CD4-positive, alpha-beta T cell (primary cell): ENCODE measurements around the gene ARAP3. TPM values are rescaled to one million over a fixed set of nuclear protein-coding genes. Genes with fewer than 3 reads are reported as not detected.

Experiments
- ATAC-seq: fragments of 200-7000 bp; cut with Tn5 transposase; one replicate; pipeline ENCODE4 v1.10.0; 2022; ENCODE audit warnings: mild to moderate bottlenecking; ENCODE audit not compliant: poor library complexity
- CTCF ChIA-PET: fragments of 350-600 bp; sonication (Branson Sonifier 250); formaldehyde crosslinking; loops from one replicate; lab custom pipeline; 2021; ENCODE audit warnings: antibody characterized with exemption, inconsistent platforms; lab: Charles Lee
- POLR2A ChIA-PET: fragments of 350-600 bp; sonication (Branson Sonifier 250); formaldehyde crosslinking; loops from one replicate; lab custom pipeline; 2021; ENCODE audit warnings: antibody characterized with exemption, inconsistent platforms; lab: Charles Lee
- DNase-seq, 14 experiments: peaks; one replicate each; pipeline ENCODE4 v3.0.0-alpha.2; 2013 to 2020; ENCODE audit warnings: mixed read lengths in 2 of 14
- H3K27ac ChIP-seq, 2 donors: one replicate each; pipeline versions ENCODE4 v1.5.1 to v1.7.0; 2013; ENCODE audit warnings: low read length in 2 of 2, low read depth in 1 of 2, mild to moderate bottlenecking in 1 of 2
- H3K27me3 ChIP-seq, 2 experiments: 1 replicate in 1 of 2; 2 replicates in 1 of 2; pipeline versions ENCODE4 v1.6.1 to v1.7.0; 2013; ENCODE audit warnings: low read length in 2 of 2, control low read depth in 1 of 2, mild to moderate bottlenecking in 1 of 2, moderate library complexity in 1 of 2; ENCODE audit not compliant: insufficient read depth in 2 of 2, control insufficient read depth in 1 of 2
- H3K36me3 ChIP-seq: one replicate; pipeline ENCODE4 v1.6.1; 2013; ENCODE audit warnings: low read length, control low read depth; ENCODE audit not compliant: insufficient read depth
- H3K4me1 ChIP-seq: one replicate; pipeline ENCODE4 v1.6.1; 2013; ENCODE audit warnings: low read length, control low read depth; ENCODE audit not compliant: insufficient read depth
- H3K4me3 ChIP-seq: one replicate; pipeline ENCODE4 v1.5.1; 2013; ENCODE audit warnings: mild to moderate bottlenecking, low read length, moderate library complexity
- H3K9me3 ChIP-seq, 2 experiments: 1 replicate in 1 of 2; 2 replicates in 1 of 2; pipeline versions ENCODE4 v1.6.1 to v1.7.0; 2013; ENCODE audit warnings: low read length in 2 of 2, mild to moderate bottlenecking in 2 of 2, control low read depth in 1 of 2, moderate library complexity in 1 of 2; ENCODE audit not compliant: control insufficient read depth in 1 of 2, insufficient read depth in 1 of 2
- H3K27ac Mint-ChIP-seq: one replicate; pipeline ENCODE4 v1.8.0; 2020; ENCODE audit warnings: mixed read lengths
- H3K27me3 Mint-ChIP-seq: one replicate; pipeline ENCODE4 v1.8.0; 2021; ENCODE audit warnings: mixed read lengths
- H3K36me3 Mint-ChIP-seq: one replicate; pipeline ENCODE4 v1.8.0; 2021; ENCODE audit warnings: low read depth, mixed read lengths
- H3K4me1 Mint-ChIP-seq: one replicate; pipeline ENCODE4 v1.8.0; 2021; ENCODE audit warnings: low read depth, mixed read lengths
- H3K4me3 Mint-ChIP-seq: one replicate; pipeline ENCODE4 v1.8.0; 2020; ENCODE audit warnings: mild to moderate bottlenecking, mixed read lengths
- H3K9me3 Mint-ChIP-seq: one replicate; pipeline ENCODE4 v1.8.0; 2020; ENCODE audit warnings: mixed read lengths
- CTCF ChIP-seq: fragments of 200-600 bp; IDR thresholded peaks from one replicate; pipeline ENCODE4 v1.8.0; 2022; ENCODE audit warnings: antibody characterized with exemption, mild to moderate bottlenecking
- intact Hi-C, 2 experiments: fragments of 100-400 bp; cut with DNase I in 1 of 2; cut with micrococcal nuclease in 1 of 2; formaldehyde crosslinking; loops; one replicate each; pipeline versions ENCODE4 v1.15.1 to v1.9.0; 2023 to 2025; cut with DNase I, micrococcal nuclease
- total RNA-seq, 174 experiments: library from RNA in 2 of 174; stranded (reverse) in 2 of 174; gene quantifications; one replicate each; pipeline ENCODE4 v1.2.3 and lab custom pipeline; 2021 to 2026

ARAP3 gene
- total RNA-seq, 2 experiments from 2014 or later = 0.30 to 0.31 TPM

GRCh38 chr5:141686648-141687416 is 4.8 kb upstream of the ARAP3 start:
- intact Hi-C loops = no loop called here
- H3K27ac ChIP-seq = no peak overlapping the region
- no peaks in the 10 kb centered on the region for H3K27me3 ChIP-seq
- no peak for ATAC-seq
- peaks cover 22% of the 10 kb centered on the region for H3K4me1 ChIP-seq
- no peak overlapping the region for H3K4me3 Mint-ChIP-seq
- no peak for TF ChIP-seq CTCF
- peaks cover 20% of the 10 kb centered on the region for H3K4me1 Mint-ChIP-seq
- H3K9me3 Mint-ChIP-seq = no peaks in the 10 kb centered on the region
- H3K36me3 Mint-ChIP-seq = no peaks in the 10 kb centered on the region
- H3K9me3 ChIP-seq = no peaks in the 10 kb centered on the region
- no peak overlapping the region for H3K4me3 ChIP-seq
- ChIA-PET CTCF (interaction anchor here (1.2 kb wide), 1 partner anchor 193 kb away, joined by 5 read pairs; no protein-coding TSS in a partner anchor), POLR2A (no interaction called here)
- H3K27me3 Mint-ChIP-seq = peaks cover 12% of the 10 kb centered on the region
- no peak for DNase-seq
- H3K36me3 ChIP-seq = no peaks in the 10 kb centered on the region
- no peak overlapping the region for H3K27ac Mint-ChIP-seq

GRCh38 chr5:141685591-141685990 is 3.6 kb upstream of the ARAP3 start:
- DNase-seq (no peak), ATAC-seq (no peak)
- H3K9me3 ChIP-seq = no peaks in the 10 kb centered on the region
- H3K9me3 Mint-ChIP-seq = no peaks in the 10 kb centered on the region
- no peak overlapping the region for H3K27ac Mint-ChIP-seq
- no peak for TF ChIP-seq CTCF
- H3K4me1 Mint-ChIP-seq = peaks cover 27% of the 10 kb centered on the region
- no peaks in the 10 kb centered on the region for H3K36me3 ChIP-seq
- H3K4me3 Mint-ChIP-seq = no peak overlapping the region
- ChIA-PET POLR2A (no interaction called here), CTCF (no interaction called here)
- no peaks in the 10 kb centered on the region for H3K27me3 ChIP-seq
- H3K36me3 Mint-ChIP-seq = no peaks in the 10 kb centered on the region
- H3K27ac ChIP-seq = no peak overlapping the region
- intact Hi-C loops = no loop called here
- peaks cover 10% of the 10 kb centered on the region for H3K27me3 Mint-ChIP-seq
- H3K4me3 ChIP-seq = no peak overlapping the region
- peaks cover 32% of the 10 kb centered on the region for H3K4me1 ChIP-seq

- Mint-ChIP-seq H3K4me1 (peaks cover 29% of the 10 kb centered on the region), H3K4me3 (peak overlapping the region; percentile 25), H3K27me3 (peaks cover 3% of the 10 kb centered on the region), H3K27ac (no peak overlapping the region), H3K9me3 (no peaks in the 10 kb centered on the region), H3K36me3 (no peaks in the 10 kb centered on the region)
- Histone ChIP-seq H3K36me3 (no peaks in the 10 kb centered on the region), H3K9me3 (no peaks in the 10 kb centered on the region), H3K27me3 (no peaks in the 10 kb centered on the region), H3K4me1 (peaks cover 37% of the 10 kb centered on the region), H3K4me3 (no peak overlapping the region), H3K27ac (peak overlapping the region in 1 of 2 donors; percentile 3)
- ATAC-seq (no peak), DNase-seq (no peak)
- intact Hi-C loops = loop anchor here in 1 of 2 experiments (5.0 kb wide), 1 partner anchor 674 kb away; no protein-coding TSS in a partner anchor
- CTCF ChIA-PET = interaction anchor here (1.3 to 3.2 kb wide), 4 partner anchors 9 to 277 kb away, joined by 5 to 17 read pairs (median 10); no protein-coding TSS in a partner anchor
- POLR2A ChIA-PET = interaction anchor here (0.6 to 2.7 kb wide), 13 partner anchors 9 to 426 kb away, joined by 3 to 22 read pairs (median 5); partner anchors contain the start of genes DELE1, FCHSD1, HDAC3 and PCDH1
- TF ChIP-seq CTCF = no peak
These were observed 1.6 kb upstream of the ARAP3 start for GRCh38 chr5:141683596-141684141.
